Stimulated activated naive CD8-positive, alpha-beta T cell treated with anti-CD3 and anti-CD28 coated beads, Interleukin-15, amount 100 ng/mL, for 72 hours (primary cell): ENCODE results near the gene FOXRED2.
A peak's percentile ranks its signal among the peaks of the same experiment; 100 is the strongest.
"Not testable (repeated sequence)": the region's sequence is repeated elsewhere in the genome, so short reads cannot be mapped to it uniquely, and the experiment has no call there.

Experiments used
- ATAC-seq: fragments of 150-1000 bp; cut with Tn5 transposase; 2 replicates; pipeline ENCODE4 v1.10.0; 2021; ENCODE audit warnings: mild to moderate bottlenecking, moderate library complexity
- DNase-seq, 2 donors: peaks; one replicate each; pipeline ENCODE4 v3.0.0; 2021 to 2022
- H3K27ac Mint-ChIP-seq, 2 donors: one replicate each; pipeline ENCODE4 v1.8.0; 2022; ENCODE audit warnings: mild to moderate bottlenecking in 2 of 2, mixed read lengths in 2 of 2, moderate library complexity in 2 of 2
- H3K27me3 Mint-ChIP-seq: one replicate; pipeline ENCODE4 v1.8.0; 2022; ENCODE audit warnings: mixed read lengths
- H3K4me1 Mint-ChIP-seq: one replicate; pipeline ENCODE4 v1.8.0; 2022; ENCODE audit warnings: mild to moderate bottlenecking, mixed read lengths
- H3K4me3 Mint-ChIP-seq, 2 donors: one replicate each; pipeline ENCODE4 v1.8.0; 2022; ENCODE audit warnings: mild to moderate bottlenecking in 2 of 2, mixed read lengths in 2 of 2, moderate library complexity in 1 of 2
- H3K9me3 Mint-ChIP-seq, 2 donors: one replicate each; pipeline ENCODE4 v1.8.0; 2022; ENCODE audit warnings: mixed read lengths in 2 of 2

Gene FOXRED2

GRCh38 chr22:36506637-36507517 lies at the start of gene FOXRED2:
Gene FOXRED2, minus strand, starts transcription at chr22:36507040. Its CDS starts 618 bp downstream, at chr22:36506422.
- H3K27me3 Mint-ChIP-seq: no peaks in the 10 kb centered on the region
- H3K4me1 Mint-ChIP-seq: peaks cover 49% of the 10 kb centered on the region
- ATAC-seq (peak; percentile 94), DNase-seq (peak; percentile 91)
- H3K27ac Mint-ChIP-seq: peak within 1 kb of the TSS; percentile 19 to 94
- H3K4me3 Mint-ChIP-seq: peak within 1 kb of the TSS; percentile 85 to 86
- no peaks in the 10 kb centered on the region for H3K9me3 Mint-ChIP-seq

- peaks cover 23% of the 10 kb centered on the region for H3K27me3 Mint-ChIP-seq
- no peak for DNase-seq
- no peak overlapping the region for H3K4me3 Mint-ChIP-seq
- H3K27ac Mint-ChIP-seq: no peak overlapping the region
- ATAC-seq: no peak
- no peaks in the 10 kb centered on the region for H3K4me1 Mint-ChIP-seq
- no peaks in the 10 kb centered on the region for H3K9me3 Mint-ChIP-seq
These were observed 47.3 kb upstream of the FOXRED2 start for GRCh38 chr22:36554098-36554497.

GRCh38 chr22:36552289-36552688 lies 45.4 kb upstream of the FOXRED2 start:
- Mint-ChIP-seq H3K9me3 (no peaks in the 10 kb centered on the region), H3K4me1 (no peaks in the 10 kb centered on the region), H3K4me3 (no peak overlapping the region), H3K27me3 (peaks cover 23% of the 10 kb centered on the region), H3K27ac (no peak overlapping the region)
- ATAC-seq (no peak), DNase-seq (no peak)

GRCh38 chr22:36550701-36551495 lies 44.1 kb upstream of the FOXRED2 start:
- ATAC-seq: no peak
- no peaks in the 10 kb centered on the region for H3K9me3 Mint-ChIP-seq
- H3K4me1 Mint-ChIP-seq: peaks cover 5% of the 10 kb centered on the region
- H3K27me3 Mint-ChIP-seq: peaks cover 30% of the 10 kb centered on the region
- H3K4me3 Mint-ChIP-seq: no peak overlapping the region
- peak overlapping the region in 1 of 2 donors; percentile 79 for H3K27ac Mint-ChIP-seq
- DNase-seq: no peak

GRCh38 chr22:36549033-36549432 lies 42.2 kb upstream of the FOXRED2 start:
- Mint-ChIP-seq H3K4me3 (no peak overlapping the region), H3K4me1 (peaks cover 13% of the 10 kb centered on the region), H3K27ac (no peak overlapping the region), H3K9me3 (no peaks in the 10 kb centered on the region), H3K27me3 (peaks cover 36% of the 10 kb centered on the region)
- no peak for DNase-seq
- ATAC-seq: no peak

GRCh38 chr22:36548606-36549005 lies 41.8 kb upstream of the FOXRED2 start:
- no peak overlapping the region for H3K4me3 Mint-ChIP-seq
- peaks cover 36% of the 10 kb centered on the region for H3K27me3 Mint-ChIP-seq
- H3K4me1 Mint-ChIP-seq: peaks cover 13% of the 10 kb centered on the region
- no peaks in the 10 kb centered on the region for H3K9me3 Mint-ChIP-seq
- ATAC-seq (no peak), DNase-seq (no peak)
- no peak overlapping the region for H3K27ac Mint-ChIP-seq

GRCh38 chr22:36546932-36547331 lies 40.1 kb upstream of the FOXRED2 start:
- H3K27ac Mint-ChIP-seq: no peak overlapping the region
- DNase-seq (no peak), ATAC-seq (no peak)
- no peaks in the 10 kb centered on the region for H3K9me3 Mint-ChIP-seq
- peaks cover 36% of the 10 kb centered on the region for H3K27me3 Mint-ChIP-seq
- H3K4me3 Mint-ChIP-seq: no peak overlapping the region
- peaks cover 22% of the 10 kb centered on the region for H3K4me1 Mint-ChIP-seq

GRCh38 chr22:36546092-36546804 lies 39.4 kb upstream of the FOXRED2 start:
- peaks cover 27% of the 10 kb centered on the region for H3K4me1 Mint-ChIP-seq
- H3K27ac Mint-ChIP-seq: no peak overlapping the region
- no peaks in the 10 kb centered on the region for H3K9me3 Mint-ChIP-seq
- ATAC-seq (peak; percentile 62), DNase-seq (peak; percentile 31 to 39)
- no peak overlapping the region for H3K4me3 Mint-ChIP-seq
- H3K27me3 Mint-ChIP-seq: peaks cover 29% of the 10 kb centered on the region

- Mint-ChIP-seq H3K4me1 (peaks cover 27% of the 10 kb centered on the region), H3K4me3 (no peak overlapping the region), H3K27ac (no peak overlapping the region), H3K27me3 (peaks cover 13% of the 10 kb centered on the region), H3K9me3 (no peaks in the 10 kb centered on the region)
- ATAC-seq (no peak), DNase-seq (no peak)
These were observed 37.3 kb upstream of the FOXRED2 start for GRCh38 chr22:36544107-36544620.

GRCh38 chr22:36541831-36542411 lies 35.1 kb upstream of the FOXRED2 start:
- H3K27ac Mint-ChIP-seq: peak overlapping the region; percentile 65 to 74
- ATAC-seq (peak; percentile 96), DNase-seq (peak; percentile 30 to 53)
- H3K27me3 Mint-ChIP-seq: peaks cover 13% of the 10 kb centered on the region
- H3K4me3 Mint-ChIP-seq: peak overlapping the region; percentile 26 to 46
- no peaks in the 10 kb centered on the region for H3K9me3 Mint-ChIP-seq
- H3K4me1 Mint-ChIP-seq: peaks cover 27% of the 10 kb centered on the region

GRCh38 chr22:36540867-36541642 lies 34.2 kb upstream of the FOXRED2 start:
- Mint-ChIP-seq H3K27me3 (peaks cover 8% of the 10 kb centered on the region), H3K9me3 (no peaks in the 10 kb centered on the region), H3K27ac (no peak overlapping the region), H3K4me3 (no peak overlapping the region), H3K4me1 (peaks cover 23% of the 10 kb centered on the region)
- ATAC-seq: no peak
- DNase-seq: no peak

GRCh38 chr22:36538529-36538928 lies 31.7 kb upstream of the FOXRED2 start:
- DNase-seq (no peak), ATAC-seq (no peak)
- Mint-ChIP-seq H3K4me1 (peaks cover 14% of the 10 kb centered on the region), H3K27ac (no peak overlapping the region), H3K9me3 (no peaks in the 10 kb centered on the region), H3K27me3 (no peaks in the 10 kb centered on the region), H3K4me3 (no peak overlapping the region)

- DNase-seq (no peak), ATAC-seq (no peak)
- peaks cover 0 to 6% of the 10 kb centered on the region in 2 donors for H3K9me3 Mint-ChIP-seq
- no peak overlapping the region for H3K4me3 Mint-ChIP-seq
- H3K4me1 Mint-ChIP-seq: peaks cover 3% of the 10 kb centered on the region
- H3K27ac Mint-ChIP-seq: no peak overlapping the region
- no peaks in the 10 kb centered on the region for H3K27me3 Mint-ChIP-seq
These were observed 29.9 kb upstream of the FOXRED2 start for GRCh38 chr22:36536717-36537116.

- H3K4me1 Mint-ChIP-seq, H3K9me3 Mint-ChIP-seq, ATAC-seq, DNase-seq, H3K27me3 Mint-ChIP-seq, H3K4me3 Mint-ChIP-seq, H3K27ac Mint-ChIP-seq: not testable (repeated sequence)
These were observed 26.5 kb upstream of the FOXRED2 start for GRCh38 chr22:36533320-36533719.
